ENCODE results near the gene RERE. TPM values are rescaled to one million over a fixed set of nuclear protein-coding genes. Genes with fewer than 3 reads are reported as not detected.

The RERE gene
- total RNA-seq, 3 donors from 2014 or later: 99.5 to 204 (median 174) TPM

- intact Hi-C loops (cut with DNase I, micrococcal nuclease): no loop called here
- no peak for DNase-seq
- Histone ChIP-seq H3K4me1 (ENCODE audit: low read depth) (peaks cover 13% of the 10 kb centered on the region), H3K36me3 (ENCODE audit: low read depth) (no peaks in the 10 kb centered on the region), H3K9me3 (no peaks in the 10 kb centered on the region), H3K4me3 (no peak overlapping the region)
- no peak for TF ChIP-seq CTCF (IDR thresholded peaks at IDR 0.05)
- ATAC-seq: no peak
Observed at GRCh38 chr1:8711151-8711550, 106.3 kb downstream of the RERE start.

- DNase-seq: no peak
- no peaks in the 10 kb centered on the region for H3K36me3 ChIP-seq (ENCODE audit: low read depth)
- H3K9me3 ChIP-seq: no peaks in the 10 kb centered on the region
- ATAC-seq: no peak
- no peak overlapping the region for H3K4me3 ChIP-seq
- TF ChIP-seq CTCF (IDR thresholded peaks at IDR 0.05): no peak
- H3K4me1 ChIP-seq (ENCODE audit: low read depth): peaks cover 13% of the 10 kb centered on the region
- intact Hi-C loops (cut with DNase I, micrococcal nuclease): no loop called here
Observed at GRCh38 chr1:8708259-8708658, 109.2 kb downstream of the RERE start.

- intact Hi-C loops (cut with DNase I, micrococcal nuclease): no loop called here
- Histone ChIP-seq H3K4me1 (ENCODE audit: low read depth) (peaks cover 7% of the 10 kb centered on the region), H3K4me3 (no peak overlapping the region), H3K36me3 (ENCODE audit: low read depth) (no peaks in the 10 kb centered on the region), H3K9me3 (no peaks in the 10 kb centered on the region)
- DNase-seq (no peak), ATAC-seq (no peak)
- no peak for TF ChIP-seq CTCF (IDR thresholded peaks at IDR 0.05)
Observed at GRCh38 chr1:8706995-8707396, 110.4 kb downstream of the RERE start.

- peaks cover 14% of the 10 kb centered on the region for H3K4me1 ChIP-seq (ENCODE audit: low read depth)
- H3K4me3 ChIP-seq: no peak overlapping the region
- ATAC-seq (no peak), DNase-seq (no peak)
- intact Hi-C loops (cut with DNase I, micrococcal nuclease): no loop called here
- no peaks in the 10 kb centered on the region for H3K9me3 ChIP-seq
- no peak for TF ChIP-seq CTCF (IDR thresholded peaks at IDR 0.05)
- no peaks in the 10 kb centered on the region for H3K36me3 ChIP-seq (ENCODE audit: low read depth)
Observed at GRCh38 chr1:8706291-8706690, 111.1 kb downstream of the RERE start.

- TF ChIP-seq CTCF (IDR thresholded peaks at IDR 0.05): no peak
- ATAC-seq (no peak), DNase-seq (no peak)
- H3K36me3 ChIP-seq (ENCODE audit: low read depth): no peaks in the 10 kb centered on the region
- no peak overlapping the region for H3K4me3 ChIP-seq
- peaks cover 25% of the 10 kb centered on the region for H3K4me1 ChIP-seq (ENCODE audit: low read depth)
- no peaks in the 10 kb centered on the region for H3K9me3 ChIP-seq
- intact Hi-C loops (cut with DNase I, micrococcal nuclease): no loop called here
Observed at GRCh38 chr1:8704866-8705506, 112.5 kb downstream of the RERE start.

Measured in mucosa of descending colon (tissue), 3 donors.